HL-60 (cell line): ENCODE measurements around the gene STARD7.
A peak's percentile ranks its signal among the peaks of the same experiment; 100 is the strongest.
"Not testable (repeated sequence)": the region's sequence is repeated elsewhere in the genome, so short reads cannot be mapped to it uniquely, and the experiment has no call there.

Experiments used
- DNase-seq, 2 experiments: peaks; one replicate each; pipeline ENCODE4 v3.0.0-alpha.2; 2010 to 2020; ENCODE audit warnings: low read depth in 1 of 2, low spot score in 1 of 2
- H3K27ac ChIP-seq: fragments of 250-450 bp; sonication (Bioruptor Pico); replicated peaks from 2 replicates; pipeline ENCODE4 v1.5.1; 2020; ENCODE audit warnings: mild to moderate bottlenecking, moderate library complexity
- H3K27me3 ChIP-seq: fragments of 250-450 bp; sonication (Bioruptor Pico); 2 replicates; pipeline ENCODE4 v1.5.1; 2021; ENCODE audit warnings: mild to moderate bottlenecking, moderate library complexity; ENCODE audit not compliant: insufficient read depth, poor library complexity, severe bottlenecking
- H3K4me3 ChIP-seq: replicated peaks from 2 replicates; pipeline ENCODE4 v1.5.1; 2011; ENCODE audit warnings: mild to moderate bottlenecking, control low read depth, low read length; ENCODE audit not compliant: insufficient read depth
- CTCF ChIP-seq: IDR thresholded peaks from one replicate; pipeline ENCODE4 v1.5.1; 2011; ENCODE audit warnings: low read length, control low read depth, inconsistent platforms; ENCODE audit not compliant: insufficient read depth
- GABPA ChIP-seq: IDR thresholded peaks from 2 replicates; pipeline ENCODE4 v1.6.1; 2012; ENCODE audit warnings: low read depth
- POLR2AphosphoS5 ChIP-seq: IDR thresholded peaks from 2 replicates; pipeline ENCODE4 v1.6.1; 2012; ENCODE audit warnings: low read depth
- REST ChIP-seq: IDR thresholded peaks from 2 replicates; pipeline ENCODE4 v1.6.1; 2012; ENCODE audit warnings: low read depth; ENCODE audit not compliant: insufficient replicate concordance
- SPI1 ChIP-seq: IDR thresholded peaks from 2 replicates; pipeline ENCODE4 v1.6.1; 2012; ENCODE audit warnings: low read depth, mild to moderate bottlenecking, borderline replicate concordance
- long read RNA-seq: library from polyadenylated mRNA; unstranded; transcript quantifications from one replicate; pipeline ENCODE4 v2.0.0, GENCODE V29; 2020

Gene STARD7
- long read RNA-seq, transcript STARD7-201 (8 exons, 3,368 nt), result major isoform, 301 of 357 reads
- long read RNA-seq, partial matches to known transcripts, result 8 of 357 reads
- long read RNA-seq, other reads (novel, unspliced or antisense), result 48 of 357 reads

- Histone ChIP-seq H3K27ac (peak within 1 kb of the TSS; percentile 98), H3K27me3 (no peaks in the 10 kb centered on the region), H3K4me3 (peak within 1 kb of the TSS; percentile 97)
- TF ChIP-seq POLR2AphosphoS5 (peak; percentile 95), CTCF (no peak)
- peak; percentile 98 to 99 for DNase-seq
These were observed at the start of gene STARD7 for GRCh38 chr2:96208143-96209010. TSS of gene STARD7 (minus strand) at chr2:96208827. CDS start at chr2:96208434, 393 bp downstream.

GRCh38 chr2:96257744-96258143 lies 49.1 kb upstream of the STARD7 start:
- H3K4me3 ChIP-seq, H3K27me3 ChIP-seq: not testable (repeated sequence)
- peak; percentile 89 for TF ChIP-seq SPI1
- DNase-seq, result peak in 1 of 2 experiments; percentile 48
- H3K27ac ChIP-seq, result peak overlapping the region; percentile 84

- H3K27ac ChIP-seq, result peak overlapping the region; percentile 84
- TF ChIP-seq SPI1 (0 out of 2 replicates have a peak, but pooled peaks have one; percentile 53), POLR2AphosphoS5 (0 out of 2 replicates have a peak, but pooled peaks have one; percentile 21), CTCF (no peak)
- DNase-seq, result peak in 1 of 2 experiments; percentile 72
- no peak overlapping the region for H3K4me3 ChIP-seq
- no peaks in the 10 kb centered on the region for H3K27me3 ChIP-seq
These were observed 48.0 kb upstream of the STARD7 start for GRCh38 chr2:96256611-96257113.

- Histone ChIP-seq H3K27me3 (no peaks in the 10 kb centered on the region), H3K4me3 (no peak overlapping the region), H3K27ac (no peak overlapping the region)
- TF ChIP-seq SPI1 (no peak), POLR2AphosphoS5 (no peak), CTCF (no peak), REST (no peak), GABPA (no peak)
- DNase-seq, result no peak
These were observed 45.9 kb upstream of the STARD7 start for GRCh38 chr2:96254571-96254970.

- Histone ChIP-seq H3K27ac (no peak overlapping the region), H3K4me3 (no peak overlapping the region), H3K27me3 (no peaks in the 10 kb centered on the region)
- TF ChIP-seq GABPA (no peak), SPI1 (no peak), CTCF (no peak), POLR2AphosphoS5 (no peak), REST (no peak)
- DNase-seq, result no peak
These were observed 44.4 kb upstream of the STARD7 start for GRCh38 chr2:96253006-96253405.
